ENCODE results near the gene PVRIG. TPM values are rescaled to one million over a fixed set of nuclear protein-coding genes. Genes with fewer than 3 reads are reported as not detected.
"Not testable (repeated sequence)": the region's sequence is repeated elsewhere in the genome, so short reads cannot be mapped to it uniquely, and the experiment has no call there.

Gene PVRIG
- total RNA-seq, 1 donor: not detected

- no peak for TF ChIP-seq CTCF (IDR thresholded peaks at IDR 0.05; ENCODE audit: extremely low read depth, low read depth, low read length)
- DNase-seq (ENCODE audit: insufficient read length, low spot score, missing footprints): no peak
- no peaks in the 10 kb centered on the region for H3K9me3 ChIP-seq (ENCODE audit: low read depth, low read length)
- no peak overlapping the region for H3K27ac ChIP-seq (ENCODE audit: low read depth, low read length)
- no peaks in the 10 kb centered on the region for H3K36me3 ChIP-seq (ENCODE audit: insufficient read depth, low read length)
- no peak overlapping the region for H2AFZ ChIP-seq (ENCODE audit: low read length)
- peaks cover 18% of the 10 kb centered on the region for H3K27me3 ChIP-seq (ENCODE audit: insufficient read depth, low read length)
- H4K20me1 ChIP-seq (ENCODE audit: insufficient read depth, low read length): no peaks in the 10 kb centered on the region
- H3K4me3 ChIP-seq (ENCODE audit: insufficient read depth, low read length): no peak overlapping the region
- H3K79me2 ChIP-seq (ENCODE audit: insufficient read depth, low read length): no peaks in the 10 kb centered on the region
- no peaks in the 10 kb centered on the region for H3K4me1 ChIP-seq (ENCODE audit: insufficient read depth, low read length)
- H3K4me2 ChIP-seq (ENCODE audit: insufficient read depth, low read length): no peak overlapping the region
These were observed 3.9 kb upstream of the PVRIG start for GRCh38 chr7:100215895-100216294.

- peak; percentile 46 for TF ChIP-seq CTCF (IDR thresholded peaks at IDR 0.05; ENCODE audit: extremely low read depth, low read depth, low read length)
These were observed 1.8 kb upstream of the PVRIG start for GRCh38 chr7:100217934-100218333.

GRCh38 chr7:100219271-100219737, 445 bp upstream of the PVRIG start:
- Histone ChIP-seq H4K20me1 (ENCODE audit: insufficient read depth, low read length) (no peaks in the 10 kb centered on the region), H3K4me2 (ENCODE audit: insufficient read depth, low read length) (no peak overlapping the region), H3K4me3 (ENCODE audit: insufficient read depth, low read length) (no peak overlapping the region), H2AFZ (ENCODE audit: low read length) (no peak overlapping the region), H3K27ac (ENCODE audit: low read depth, low read length) (no peak overlapping the region), H3K79me2 (ENCODE audit: insufficient read depth, low read length) (no peaks in the 10 kb centered on the region), H3K36me3 (ENCODE audit: insufficient read depth, low read length) (no peaks in the 10 kb centered on the region), H3K4me1 (ENCODE audit: insufficient read depth, low read length) (no peaks in the 10 kb centered on the region), H3K9me3 (ENCODE audit: low read depth, low read length) (no peaks in the 10 kb centered on the region), H3K27me3 (ENCODE audit: insufficient read depth, low read length) (no peaks in the 10 kb centered on the region)
- no peak for TF ChIP-seq CTCF (IDR thresholded peaks at IDR 0.05; ENCODE audit: extremely low read depth, low read depth, low read length)
- no peak for DNase-seq (ENCODE audit: insufficient read length, low spot score, missing footprints)

More at GRCh38 chr7:100217934-100218333, 1.8 kb upstream of the PVRIG start:
- H4K20me1 ChIP-seq (ENCODE audit: insufficient read depth, low read length); H3K4me3 ChIP-seq (ENCODE audit: insufficient read depth, low read length); H3K4me1 ChIP-seq (ENCODE audit: insufficient read depth, low read length); H3K36me3 ChIP-seq (ENCODE audit: insufficient read depth, low read length); H3K79me2 ChIP-seq (ENCODE audit: insufficient read depth, low read length); H3K4me2 ChIP-seq (ENCODE audit: insufficient read depth, low read length); H3K27ac ChIP-seq (ENCODE audit: low read depth, low read length); H3K9me3 ChIP-seq (ENCODE audit: low read depth, low read length); H3K27me3 ChIP-seq (ENCODE audit: insufficient read depth, low read length); H2AFZ ChIP-seq (ENCODE audit: low read length); DNase-seq (ENCODE audit: insufficient read length, low spot score, missing footprints): not testable (repeated sequence)

- no peak overlapping the region for H3K27ac ChIP-seq (ENCODE audit: low read depth, low read length)
- no peak overlapping the region for H2AFZ ChIP-seq (ENCODE audit: low read length)
- H3K4me2 ChIP-seq (ENCODE audit: insufficient read depth, low read length): no peak overlapping the region
- H3K9me3 ChIP-seq (ENCODE audit: low read depth, low read length): no peaks in the 10 kb centered on the region
- no peaks in the 10 kb centered on the region for H3K27me3 ChIP-seq (ENCODE audit: insufficient read depth, low read length)
- no peaks in the 10 kb centered on the region for H3K79me2 ChIP-seq (ENCODE audit: insufficient read depth, low read length)
- TF ChIP-seq CTCF (IDR thresholded peaks at IDR 0.05; ENCODE audit: extremely low read depth, low read depth, low read length): no peak
- no peak for DNase-seq (ENCODE audit: insufficient read length, low spot score, missing footprints)
- no peaks in the 10 kb centered on the region for H4K20me1 ChIP-seq (ENCODE audit: insufficient read depth, low read length)
- no peaks in the 10 kb centered on the region for H3K36me3 ChIP-seq (ENCODE audit: insufficient read depth, low read length)
- no peaks in the 10 kb centered on the region for H3K4me1 ChIP-seq (ENCODE audit: insufficient read depth, low read length)
- H3K4me3 ChIP-seq (ENCODE audit: insufficient read depth, low read length): no peak overlapping the region
These were observed 959 bp downstream of the PVRIG start for GRCh38 chr7:100220586-100221230.

All from osteoblast (primary cell).